ENCODE data around the gene TMBIM1. TPM values are rescaled to one million over a fixed set of nuclear protein-coding genes. Genes with fewer than 3 reads are reported as not detected.
A peak's percentile ranks its signal among the peaks of the same experiment; 100 is the strongest.

The TMBIM1 gene
- total RNA-seq, 4 donors from 2014 or later, result 131 to 238 (median 197) TPM

- Histone ChIP-seq H3K4me3 (no peak overlapping the region), H3K36me3 (no peaks in the 10 kb centered on the region), H3K27me3 (no peaks in the 10 kb centered on the region), H3K4me1 (peaks cover 4 to 11% (median 4%) of the 10 kb centered on the region in 4 donors), H3K27ac (replicated peaks in 1 of 4) (no peak overlapping the region), H3K9me3 (no peaks in the 10 kb centered on the region)
- intact Hi-C loops (cut with DNase I), result no loop called here
- WGBS, result 91% methylated on average over 15 of the region's 18 CpGs
- TF ChIP-seq POLR2AphosphoS5 (IDR thresholded peaks at IDR 0.05), result no peak
- TF ChIP-seq EP300 (IDR thresholded peaks at IDR 0.05), result no peak
- TF ChIP-seq, protein P1, sequence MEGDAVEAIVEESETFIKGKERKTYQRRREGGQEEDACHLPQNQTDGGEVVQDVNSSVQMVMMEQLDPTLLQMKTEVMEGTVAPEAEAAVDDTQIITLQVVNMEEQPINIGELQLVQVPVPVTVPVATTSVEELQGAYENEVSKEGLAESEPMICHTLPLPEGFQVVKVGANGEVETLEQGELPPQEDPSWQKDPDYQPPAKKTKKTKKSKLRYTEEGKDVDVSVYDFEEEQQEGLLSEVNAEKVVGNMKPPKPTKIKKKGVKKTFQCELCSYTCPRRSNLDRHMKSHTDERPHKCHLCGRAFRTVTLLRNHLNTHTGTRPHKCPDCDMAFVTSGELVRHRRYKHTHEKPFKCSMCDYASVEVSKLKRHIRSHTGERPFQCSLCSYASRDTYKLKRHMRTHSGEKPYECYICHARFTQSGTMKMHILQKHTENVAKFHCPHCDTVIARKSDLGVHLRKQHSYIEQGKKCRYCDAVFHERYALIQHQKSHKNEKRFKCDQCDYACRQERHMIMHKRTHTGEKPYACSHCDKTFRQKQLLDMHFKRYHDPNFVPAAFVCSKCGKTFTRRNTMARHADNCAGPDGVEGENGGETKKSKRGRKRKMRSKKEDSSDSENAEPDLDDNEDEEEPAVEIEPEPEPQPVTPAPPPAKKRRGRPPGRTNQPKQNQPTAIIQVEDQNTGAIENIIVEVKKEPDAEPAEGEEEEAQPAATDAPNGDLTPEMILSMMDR (IDR thresholded peaks at IDR 0.05), result no peak
- TF ChIP-seq POLR2A (IDR thresholded peaks at IDR 0.05; ENCODE audit: low read depth), result no peak
- DNase-seq (ENCODE audit: extremely low spot score), result peak; percentile 68
Observed at GRCh38 chr2:218329027-218329825, 36.9 kb upstream of the TMBIM1 start.

- 86% methylated on average over 2 of the region's 2 CpGs for WGBS
- intact Hi-C loops (cut with DNase I), result no loop called here
- peaks cover 10 to 20% (median 13%) of the 10 kb centered on the region in 4 donors for H3K4me1 ChIP-seq
- no peaks in the 10 kb centered on the region for H3K27me3 ChIP-seq
- H3K27ac ChIP-seq (replicated peaks in 1 of 4), result no peak overlapping the region
- H3K36me3 ChIP-seq, result no peaks in the 10 kb centered on the region
- DNase-seq (ENCODE audit: extremely low spot score), result peak; percentile 66
- H3K4me3 ChIP-seq, result no peak overlapping the region
- TF ChIP-seq POLR2AphosphoS5 (IDR thresholded peaks at IDR 0.05), result no peak
- no peak for TF ChIP-seq EP300 (IDR thresholded peaks at IDR 0.05)
- TF ChIP-seq, protein P1 (IDR thresholded peaks at IDR 0.05), result no peak
- no peak for TF ChIP-seq POLR2A (IDR thresholded peaks at IDR 0.05; ENCODE audit: low read depth)
- no peaks in the 10 kb centered on the region for H3K9me3 ChIP-seq
Observed at GRCh38 chr2:218328294-218328693, 36.0 kb upstream of the TMBIM1 start.

GRCh38 chr2:218327451-218328210, 35.3 kb upstream of the TMBIM1 start:
- no peaks in the 10 kb centered on the region for H3K36me3 ChIP-seq
- H3K4me1 ChIP-seq, result peaks cover 11 to 24% (median 18%) of the 10 kb centered on the region in 4 donors
- no peaks in the 10 kb centered on the region for H3K9me3 ChIP-seq
- TF ChIP-seq EP300 (IDR thresholded peaks at IDR 0.05) (no peak), POLR2A (IDR thresholded peaks at IDR 0.05; ENCODE audit: low read depth) (no peak), POLR2AphosphoS5 (IDR thresholded peaks at IDR 0.05) (no peak)
- TF ChIP-seq, protein P1 (IDR thresholded peaks at IDR 0.05), result no peak
- WGBS, result 73% methylated on average over 11 of the region's 11 CpGs
- no peak overlapping the region for H3K27ac ChIP-seq (replicated peaks in 1 of 4)
- no peak overlapping the region for H3K4me3 ChIP-seq
- intact Hi-C loops (cut with DNase I), result no loop called here
- no peaks in the 10 kb centered on the region for H3K27me3 ChIP-seq
- DNase-seq (ENCODE audit: extremely low spot score), result peak; percentile 83

DNA sequence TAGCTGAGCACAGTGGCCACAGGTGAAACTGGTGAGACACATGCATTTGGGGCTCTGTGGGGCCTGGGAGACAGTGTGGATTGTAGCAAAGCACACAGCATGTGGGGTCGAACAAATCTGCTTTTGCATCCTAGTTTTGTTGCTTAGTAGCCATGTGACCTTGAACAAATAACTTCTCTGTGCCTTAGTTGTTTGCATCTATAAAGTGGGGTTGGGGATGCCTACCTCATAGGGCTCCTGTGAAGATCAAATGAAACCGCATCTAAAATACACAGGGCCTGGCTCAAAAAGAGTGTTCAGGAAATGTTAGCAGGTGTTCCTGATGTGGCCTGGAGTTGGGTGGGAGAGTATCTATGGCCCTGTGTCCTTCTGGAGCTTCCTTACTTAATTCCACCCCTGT, 34.0 kb upstream of the TMBIM1 start:
- Histone ChIP-seq H3K9me3 (no peaks in the 10 kb centered on the region), H3K27ac (replicated peaks in 1 of 4) (no peak overlapping the region), H3K36me3 (no peaks in the 10 kb centered on the region), H3K4me1 (peaks cover 17 to 31% (median 26%) of the 10 kb centered on the region in 4 donors), H3K27me3 (no peaks in the 10 kb centered on the region), H3K4me3 (no peak overlapping the region)
- TF ChIP-seq, protein P1 (IDR thresholded peaks at IDR 0.05), result no peak
- TF ChIP-seq EP300 (IDR thresholded peaks at IDR 0.05), result no peak
- no peak for TF ChIP-seq POLR2AphosphoS5 (IDR thresholded peaks at IDR 0.05)
- intact Hi-C loops (cut with DNase I), result no loop called here
- whole genome bisulfite sequencing, result 79% methylated on average over 2 of the region's 2 CpGs
- DNase-seq (ENCODE audit: extremely low spot score), result no peak

Measured in esophagus muscularis mucosa (tissue), 4 donors.